Tibial nerve (tissue), 4 donors: Measurements from ENCODE around the gene KDM2A. TPM values are rescaled to one million over a fixed set of nuclear protein-coding genes. Genes with fewer than 3 reads are reported as not detected.
"Not testable (repeated sequence)": the region's sequence is repeated elsewhere in the genome, so short reads cannot be mapped to it uniquely, and the experiment has no call there.

Source experiments
- DNase-seq, 2 donors: peaks; one replicate each; pipeline ENCODE4 v3.0.0-alpha.2; 2019; ENCODE audit warnings: low spot score in 2 of 2
- H3K27ac ChIP-seq, 4 donors: fragments of 200-600 bp; sonication (generic) in 3 of 4; one replicate each; pipeline ENCODE4 v1.5.1; 2017 to 2019; ENCODE audit warnings: mild to moderate bottlenecking in 1 of 4
- H3K27me3 ChIP-seq, 2 donors: fragments of 200-600 bp; sonication (generic) in 1 of 2; one replicate each; pipeline versions ENCODE4 v1.5.1 to v1.6.0; 2017 to 2019
- H3K36me3 ChIP-seq, 3 donors: fragments of 200-600 bp; sonication (generic); one replicate each; pipeline ENCODE4 v1.5.1; 2018 to 2019
- H3K4me1 ChIP-seq, 4 donors: fragments of 200-600 bp; sonication (generic) in 3 of 4; one replicate each; pipeline ENCODE4 v1.5.1; 2017 to 2019
- H3K4me3 ChIP-seq, 4 donors: fragments of 200-600 bp; sonication (generic) in 3 of 4; one replicate each; pipeline ENCODE4 v1.5.1; 2017 to 2019; ENCODE audit warnings: mild to moderate bottlenecking in 1 of 4, moderate library complexity in 1 of 4
- H3K9me3 ChIP-seq, 4 donors: fragments of 200-600 bp; sonication (generic) in 3 of 4; one replicate each; pipeline ENCODE4 v1.5.1; 2017 to 2019
- EP300 ChIP-seq, 2 donors: sonication (generic); formaldehyde crosslinking; IDR thresholded peaks; one replicate each; pipeline ENCODE4 v1.6.1; 2017; ENCODE audit warnings: antibody characterized with exemption in 2 of 2, mild to moderate bottlenecking in 1 of 2
- POLR2A ChIP-seq, 2 donors: fragments of 450-650 bp; IDR thresholded peaks; one replicate each; pipeline ENCODE4 v1.6.1; 2017; ENCODE audit warnings: antibody characterized with exemption in 2 of 2, mild to moderate bottlenecking in 2 of 2, moderate library complexity in 2 of 2
- WGBS, 2 donors: methylation state at CpG; one replicate each; pipeline ENCODE4 v1.1.5; 2018; 5-methylcytosine and 5-hydroxymethylcytosine counted together
- total RNA-seq, 4 donors: library from RNA; depleted of rRNA; stranded (reverse); fragments of >200 nt; gene quantifications; one replicate each; pipeline ENCODE4 v1.1.0, GENCODE V29; 2016
- TF ChIP-seq, protein P1 (sequence below), 5 experiments: fragments of 200-600 bp in 3 of 5; fragments of 450-650 bp in 2 of 5; sonication (generic) in 3 of 5; IDR thresholded peaks; one replicate each; pipeline ENCODE4 v1.5.1; 2016 to 2019; ENCODE audit warnings: antibody characterized with exemption in 5 of 5, mild to moderate bottlenecking in 3 of 5, moderate library complexity in 2 of 5

The KDM2A gene
- total RNA-seq, 4 donors from 2014 or later = 40.9 to 106 (median 67.4) TPM

- H3K27me3 ChIP-seq = no peaks in the 10 kb centered on the region
- peaks cover 0 to 6% (median 0%) of the 10 kb centered on the region in 4 donors for H3K4me1 ChIP-seq
- TF ChIP-seq, protein P1, sequence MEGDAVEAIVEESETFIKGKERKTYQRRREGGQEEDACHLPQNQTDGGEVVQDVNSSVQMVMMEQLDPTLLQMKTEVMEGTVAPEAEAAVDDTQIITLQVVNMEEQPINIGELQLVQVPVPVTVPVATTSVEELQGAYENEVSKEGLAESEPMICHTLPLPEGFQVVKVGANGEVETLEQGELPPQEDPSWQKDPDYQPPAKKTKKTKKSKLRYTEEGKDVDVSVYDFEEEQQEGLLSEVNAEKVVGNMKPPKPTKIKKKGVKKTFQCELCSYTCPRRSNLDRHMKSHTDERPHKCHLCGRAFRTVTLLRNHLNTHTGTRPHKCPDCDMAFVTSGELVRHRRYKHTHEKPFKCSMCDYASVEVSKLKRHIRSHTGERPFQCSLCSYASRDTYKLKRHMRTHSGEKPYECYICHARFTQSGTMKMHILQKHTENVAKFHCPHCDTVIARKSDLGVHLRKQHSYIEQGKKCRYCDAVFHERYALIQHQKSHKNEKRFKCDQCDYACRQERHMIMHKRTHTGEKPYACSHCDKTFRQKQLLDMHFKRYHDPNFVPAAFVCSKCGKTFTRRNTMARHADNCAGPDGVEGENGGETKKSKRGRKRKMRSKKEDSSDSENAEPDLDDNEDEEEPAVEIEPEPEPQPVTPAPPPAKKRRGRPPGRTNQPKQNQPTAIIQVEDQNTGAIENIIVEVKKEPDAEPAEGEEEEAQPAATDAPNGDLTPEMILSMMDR (IDR thresholded peaks at IDR 0.05) = no peak
- no peak for TF ChIP-seq POLR2A (IDR thresholded peaks at IDR 0.05)
- TF ChIP-seq EP300 (IDR thresholded peaks at IDR 0.05) = no peak
- H3K4me3 ChIP-seq = no peak overlapping the region
- 87 to 88% methylated on average over 5 of the region's 5 CpGs for whole genome bisulfite sequencing, 2 donors
- DNase-seq = no peak
- no peaks in the 10 kb centered on the region for H3K9me3 ChIP-seq
- no peak overlapping the region for H3K27ac ChIP-seq
- peaks cover 2 to 75% (median 10%) of the 10 kb centered on the region in 3 donors for H3K36me3 ChIP-seq
These were observed 94.1 kb downstream of the KDM2A start for GRCh38 chr11:67213178-67213621.

GRCh38 chr11:67227726-67228125, 108.7 kb downstream of the KDM2A start:
- H3K9me3 ChIP-seq = no peaks in the 10 kb centered on the region
- DNase-seq = no peak
- no peaks in the 10 kb centered on the region for H3K27me3 ChIP-seq
- WGBS, 2 donors = 89 to 92% methylated on average over 8 of the region's 8 CpGs
- no peak for TF ChIP-seq EP300 (IDR thresholded peaks at IDR 0.05)
- TF ChIP-seq, protein P1 (IDR thresholded peaks at IDR 0.05) = no peak
- no peak for TF ChIP-seq POLR2A (IDR thresholded peaks at IDR 0.05)
- H3K4me3 ChIP-seq = no peak overlapping the region
- H3K27ac ChIP-seq = no peak overlapping the region
- no peaks in the 10 kb centered on the region for H3K4me1 ChIP-seq
- H3K36me3 ChIP-seq = peaks cover 2 to 91% (median 16%) of the 10 kb centered on the region in 3 donors

GRCh38 chr11:67230406-67230805, 111.3 kb downstream of the KDM2A start:
- DNase-seq = no peak
- Histone ChIP-seq H3K4me1 (no peaks in the 10 kb centered on the region), H3K9me3 (no peaks in the 10 kb centered on the region), H3K36me3 (peaks cover 2 to 87% (median 11%) of the 10 kb centered on the region in 3 donors), H3K27ac (no peak overlapping the region), H3K27me3 (no peaks in the 10 kb centered on the region), H3K4me3 (no peak overlapping the region)
- 90 to 95% methylated on average over 3 of the region's 3 CpGs for WGBS, 2 donors
- TF ChIP-seq, protein P1 (IDR thresholded peaks at IDR 0.05) = no peak
- TF ChIP-seq EP300 (IDR thresholded peaks at IDR 0.05) = no peak
- TF ChIP-seq POLR2A (IDR thresholded peaks at IDR 0.05) = no peak

DNA sequence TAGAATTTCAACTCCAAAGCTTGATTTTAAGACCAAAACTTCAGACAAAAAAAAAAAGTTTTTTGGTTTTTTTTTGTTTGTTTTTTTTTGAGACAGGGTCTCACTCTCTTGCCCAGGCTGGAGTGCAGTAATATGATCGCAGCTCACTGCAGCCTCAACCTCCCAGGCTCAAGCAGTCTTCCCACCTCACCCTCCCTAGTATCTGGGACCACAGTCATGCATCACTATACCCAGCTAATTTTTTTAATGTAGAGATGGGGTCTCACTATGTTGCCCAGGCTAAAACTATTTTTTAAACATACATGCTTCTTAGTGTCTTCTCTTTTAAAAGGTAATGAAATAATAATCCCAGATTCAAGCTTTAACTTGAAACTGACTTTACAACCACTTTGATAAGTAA, 111.8 kb downstream of the KDM2A start:
- H3K27me3 ChIP-seq = no peaks in the 10 kb centered on the region
- H3K36me3 ChIP-seq = peaks cover 2 to 84% (median 9%) of the 10 kb centered on the region in 3 donors
- no peak overlapping the region for H3K4me3 ChIP-seq
- no peak for DNase-seq
- TF ChIP-seq EP300 (IDR thresholded peaks at IDR 0.05) (no peak), POLR2A (IDR thresholded peaks at IDR 0.05) (no peak)
- TF ChIP-seq, protein P1 (IDR thresholded peaks at IDR 0.05) = no peak
- H3K9me3 ChIP-seq = no peaks in the 10 kb centered on the region
- H3K27ac ChIP-seq = no peak overlapping the region
- H3K4me1 ChIP-seq = no peaks in the 10 kb centered on the region
- 90 to 92% methylated on average over 1 of the region's 1 CpG for WGBS, 2 donors

DNA sequence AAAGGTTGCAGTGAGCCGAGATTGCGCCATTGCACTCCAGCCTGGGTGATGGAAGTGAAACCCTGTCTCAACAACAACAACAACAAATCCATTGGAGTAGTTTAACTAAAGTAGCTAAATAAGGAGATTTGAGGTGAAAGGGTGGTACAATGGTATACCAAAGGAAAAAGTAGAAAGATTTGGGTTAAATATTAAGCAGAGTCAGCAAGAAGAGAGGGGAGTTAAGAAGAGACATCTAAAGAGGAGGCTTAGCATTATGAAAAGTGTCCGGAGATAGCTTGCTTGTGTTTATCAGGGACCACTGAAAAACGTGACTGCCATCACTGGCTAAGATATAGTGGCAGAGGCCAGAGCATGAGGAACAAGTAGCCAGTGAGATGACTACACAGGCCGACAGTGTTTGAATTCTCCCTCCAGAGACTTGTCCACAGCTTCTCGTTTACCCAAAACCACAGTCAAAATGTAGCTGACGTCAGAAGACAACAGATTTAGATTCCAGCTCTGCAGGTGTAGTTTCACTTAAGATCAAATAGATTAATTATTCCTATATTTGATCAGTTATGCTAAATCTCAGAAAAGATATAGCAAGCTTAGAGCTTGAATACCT, 114.6 kb downstream of the KDM2A start:
- Histone ChIP-seq H3K27ac (no peak overlapping the region), H3K4me1 (peaks cover 0 to 8% (median 5%) of the 10 kb centered on the region in 4 donors), H3K9me3 (no peaks in the 10 kb centered on the region), H3K4me3 (no peak overlapping the region), H3K27me3 (no peaks in the 10 kb centered on the region), H3K36me3 (peaks cover 2 to 59% (median 9%) of the 10 kb centered on the region in 3 donors)
- WGBS, 2 donors = 66 to 70% methylated on average over 7 of the region's 7 CpGs
- TF ChIP-seq, protein P1 (IDR thresholded peaks at IDR 0.05) = no peak
- TF ChIP-seq POLR2A (IDR thresholded peaks at IDR 0.05) = no peak
- no peak for TF ChIP-seq EP300 (IDR thresholded peaks at IDR 0.05)
- no peak for DNase-seq

GRCh38 chr11:67234571-67234970, 115.5 kb downstream of the KDM2A start:
- H3K4me3 ChIP-seq, H3K27ac ChIP-seq, H3K9me3 ChIP-seq, H3K27me3 ChIP-seq, DNase-seq: not testable (repeated sequence)
- H3K4me1 ChIP-seq = peaks cover 0 to 17% (median 12%) of the 10 kb centered on the region in 4 donors
- peaks cover under 1 to 50% (median 4%) of the 10 kb centered on the region in 3 donors for H3K36me3 ChIP-seq
- 92 to 93% methylated on average over 8 of the region's 8 CpGs for whole genome bisulfite sequencing, 2 donors
